ENCODE data around the gene MOB1A.

- TF ChIP-seq ARID4B (CRISPR knock-in tag; IDR thresholded peaks at IDR 0.05; ENCODE audit: borderline replicate concordance): no peak
- no peak for TF ChIP-seq CTCF (IDR thresholded peaks at IDR 0.05)
- no peak for TF ChIP-seq CBFB (CRISPR knock-in tag; IDR thresholded peaks at IDR 0.05; ENCODE audit: low read depth)
- no peak for TF ChIP-seq ZNF121 (CRISPR knock-in tag; IDR thresholded peaks at IDR 0.05)
Measured at GRCh38 chr2:74212702-74213410, 34.2 kb upstream of the MOB1A start.
